Measurements from ENCODE around the gene CPNE7. TPM values are rescaled to one million over a fixed set of nuclear protein-coding genes. Genes with fewer than 3 reads are reported as not detected.

Gene CPNE7
- total RNA-seq, 1 donor from 2014 or later = 3.8 TPM

Other genes with a start within 250 kb of the CPNE7 start
- gene ANKRD11, start 85.2 kb upstream of the CPNE7 start, total RNA-seq = 175 and 192 TPM in 2 replicates
- 122 and 126 TPM in 2 replicates for gene SPG7, start 67.4 kb upstream of the CPNE7 start, total RNA-seq
- gene RPL13, start 15.1 kb upstream of the CPNE7 start, total RNA-seq = 1,898 and 1,901 TPM in 2 replicates
- gene DPEP1, start 37.9 kb downstream of the CPNE7 start, total RNA-seq = not detected in 2 replicates
- 96.3 and 107 TPM in 2 replicates for gene CHMP1A, start 82.0 kb downstream of the CPNE7 start, total RNA-seq
- 14.2 and 15.1 TPM in 2 replicates for gene SPATA33, start 82.1 kb downstream of the CPNE7 start, total RNA-seq
- 81.6 and 85.1 TPM in 2 replicates for gene CDK10, start 110.9 kb downstream of the CPNE7 start, total RNA-seq
- 6.5 and 8.2 TPM in 2 replicates for gene SPATA2L, start 125.9 kb downstream of the CPNE7 start, total RNA-seq
- gene VPS9D1, start 145.1 kb downstream of the CPNE7 start, total RNA-seq = 10.7 and 12.0 TPM in 2 replicates
- 68.5 and 71.1 TPM in 2 replicates for gene ZNF276, start 145.8 kb downstream of the CPNE7 start, total RNA-seq
- gene FANCA, start 240.9 kb downstream of the CPNE7 start, total RNA-seq = 128 and 138 TPM in 2 replicates